Neural crest cell (in vitro differentiated cells): ENCODE measurements around the gene EPHA10. TPM values are rescaled to one million over a fixed set of nuclear protein-coding genes. Genes with fewer than 3 reads are reported as not detected.

Experiments
- DNase-seq: peaks from one replicate; pipeline ENCODE4 v3.0.0; 2021; ENCODE audit warnings: low read depth, mixed read lengths, low spot score
- H3K27ac Mint-ChIP-seq: one replicate; pipeline ENCODE4 v1.8.0; 2021; ENCODE audit warnings: mild to moderate bottlenecking, mixed read lengths; ENCODE audit not compliant: unreplicated experiment
- H3K27me3 Mint-ChIP-seq: 2 replicates; pipeline ENCODE4 v1.8.0; 2021; ENCODE audit warnings: low read depth, mild to moderate bottlenecking, mixed read lengths
- H3K36me3 Mint-ChIP-seq: 2 replicates; pipeline ENCODE4 v1.8.0; 2021; ENCODE audit warnings: low read depth, mild to moderate bottlenecking, mixed read lengths
- H3K4me1 Mint-ChIP-seq: 2 replicates; pipeline ENCODE4 v1.8.0; 2021; ENCODE audit warnings: mixed read lengths
- H3K4me3 Mint-ChIP-seq: one replicate; pipeline ENCODE4 v1.8.0; 2021; ENCODE audit warnings: mild to moderate bottlenecking, mixed read lengths
- H3K9me3 Mint-ChIP-seq: 2 replicates; pipeline ENCODE4 v1.8.0; 2021; ENCODE audit warnings: mixed read lengths
- CTCF ChIP-seq: fragments of 200-600 bp; sonication (generic); conservative IDR thresholded peaks from 2 replicates; pipeline ENCODE4 v1.5.0; 2021; ENCODE audit warnings: antibody characterized with exemption, mild to moderate bottlenecking
- total RNA-seq: library from RNA; stranded (reverse); gene quantifications from 2 replicates; pipeline ENCODE4 v1.2.1, GENCODE V29; 2021

Gene EPHA10
- total RNA-seq, 1 donor from 2014 or later, result 0.63 TPM

- DNase-seq, result no peak
- H3K4me1 Mint-ChIP-seq, result peaks cover 4% of the 10 kb centered on the region
- no peaks in the 10 kb centered on the region for H3K9me3 Mint-ChIP-seq
- H3K4me3 Mint-ChIP-seq, result no peak overlapping the region
- TF ChIP-seq CTCF, result no peak
- H3K27me3 Mint-ChIP-seq, result no peaks in the 10 kb centered on the region
- H3K27ac Mint-ChIP-seq, result no peak overlapping the region
- H3K36me3 Mint-ChIP-seq, result peaks cover 12% of the 10 kb centered on the region
These were observed 67.2 kb downstream of the EPHA10 start for GRCh38 chr1:37697737-37698136.

- Mint-ChIP-seq H3K27ac (no peak overlapping the region), H3K9me3 (no peaks in the 10 kb centered on the region), H3K27me3 (no peaks in the 10 kb centered on the region), H3K36me3 (peaks cover 8% of the 10 kb centered on the region), H3K4me3 (no peak overlapping the region), H3K4me1 (peaks cover 8% of the 10 kb centered on the region)
- DNase-seq, result no peak
- TF ChIP-seq CTCF, result no peak
These were observed 67.8 kb downstream of the EPHA10 start for GRCh38 chr1:37697090-37697489.

DNA sequence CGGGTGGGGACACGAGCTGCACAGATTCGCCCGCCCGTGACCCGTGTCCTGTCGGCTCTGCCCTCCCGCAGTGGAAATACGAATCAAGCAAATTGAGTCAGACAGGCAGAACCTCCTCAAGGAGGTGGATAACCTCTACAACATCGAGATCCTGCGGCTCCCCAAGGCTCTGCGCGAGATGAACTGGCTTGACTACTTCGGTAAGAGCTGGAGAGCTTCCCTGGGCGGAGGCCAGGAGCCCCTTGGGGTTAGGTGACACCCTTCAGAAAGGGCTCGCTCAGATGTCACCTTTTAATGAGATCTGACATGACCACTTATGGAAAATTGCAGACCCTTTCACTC lies 72.1 kb downstream of the EPHA10 start:
- Mint-ChIP-seq H3K36me3 (peaks cover 6% of the 10 kb centered on the region), H3K27ac (peak overlapping the region; percentile 97), H3K4me1 (peaks cover 40% of the 10 kb centered on the region), H3K4me3 (peak overlapping the region; percentile 100), H3K27me3 (no peaks in the 10 kb centered on the region), H3K9me3 (no peaks in the 10 kb centered on the region)
- no peak for TF ChIP-seq CTCF
- DNase-seq, result no peak

DNA sequence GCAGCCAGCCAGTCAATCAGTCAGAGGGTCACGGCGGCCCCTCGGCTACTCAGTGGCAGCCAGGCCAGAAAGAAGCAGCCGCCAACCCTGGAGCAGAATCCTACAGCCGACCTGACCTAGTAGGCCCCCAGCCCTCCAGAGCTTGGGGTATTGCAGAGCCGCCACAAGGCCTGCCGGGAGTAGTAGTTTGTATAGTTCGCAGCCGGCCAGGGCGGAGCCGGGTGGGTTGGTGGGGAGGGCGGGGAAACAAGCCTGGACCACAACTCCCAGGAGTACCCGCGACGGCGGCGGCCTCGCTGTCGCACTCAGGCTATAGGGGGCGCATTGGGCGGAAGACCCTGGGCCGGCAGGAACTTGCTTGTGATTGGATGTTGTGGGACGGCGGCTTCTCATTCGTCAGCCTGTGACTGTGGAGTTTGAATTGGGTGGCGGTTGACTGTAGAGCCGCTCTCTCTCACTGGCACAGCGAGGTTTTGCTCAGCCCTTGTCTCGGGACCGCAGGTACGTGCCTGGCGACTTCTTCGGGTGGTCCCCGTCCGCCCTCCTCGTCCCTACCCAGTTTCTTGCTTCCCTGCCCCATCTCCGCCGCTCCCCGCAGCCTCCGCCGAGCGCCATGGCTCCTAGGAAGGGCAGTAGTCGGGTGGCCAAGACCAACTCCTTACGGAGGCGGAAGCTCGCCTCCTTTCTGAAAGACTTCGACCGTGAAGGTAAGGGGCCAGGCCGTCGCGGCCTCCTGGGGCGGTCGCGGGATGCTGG lies 72.7 kb downstream of the EPHA10 start, which contains the start of gene CDCA8:
Gene CDCA8, plus strand, starts transcription at position 439 of the 756 bp plus-strand sequence. Its CDS starts 175 bp downstream, at position 614.
- TF ChIP-seq CTCF, result peak; percentile 73
- DNase-seq, result peak; percentile 99
- Mint-ChIP-seq H3K27ac (peak within 1 kb of the TSS; percentile 97), H3K9me3 (no peaks in the 10 kb centered on the region), H3K36me3 (peaks cover 6% of the 10 kb centered on the region), H3K4me3 (peak within 1 kb of the TSS; percentile 100), H3K4me1 (peaks cover 40% of the 10 kb centered on the region), H3K27me3 (no peaks in the 10 kb centered on the region)

DNA sequence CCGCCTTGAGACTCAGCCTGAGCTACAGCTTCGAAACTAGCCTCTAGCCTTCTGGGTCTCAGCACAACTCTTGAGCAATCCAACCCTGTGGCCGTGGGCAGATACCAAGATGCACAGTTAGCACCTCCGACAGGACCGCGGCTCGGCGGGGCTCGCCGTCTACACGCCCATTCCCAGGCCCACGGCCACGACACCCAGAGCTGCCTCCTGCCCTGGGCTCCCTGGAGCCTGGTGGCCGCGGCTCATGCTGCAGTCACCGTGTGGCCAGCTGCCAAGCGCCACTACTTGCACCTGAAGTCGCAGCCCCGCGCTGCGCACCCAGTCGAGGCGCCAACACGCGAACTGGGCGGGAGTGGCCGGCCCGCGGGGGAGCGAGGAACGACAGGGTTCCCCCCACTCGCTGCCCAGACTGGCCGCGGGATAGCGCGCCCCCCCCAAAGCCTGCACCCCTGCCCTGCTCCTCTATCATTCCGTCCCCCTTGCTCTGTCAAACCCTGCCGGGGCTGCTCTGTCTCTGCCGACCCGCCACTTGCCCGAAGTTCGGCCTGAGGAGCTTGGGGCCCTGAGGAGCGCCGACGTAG lies 73.3 kb downstream of the EPHA10 start:
- Mint-ChIP-seq H3K9me3 (no peaks in the 10 kb centered on the region), H3K27ac (peak overlapping the region; percentile 97), H3K4me3 (peak overlapping the region; percentile 100), H3K4me1 (peaks cover 40% of the 10 kb centered on the region), H3K27me3 (no peaks in the 10 kb centered on the region), H3K36me3 (peaks cover 6% of the 10 kb centered on the region)
- peak; percentile 12 for DNase-seq
- no peak for TF ChIP-seq CTCF
